K562 (cell line): Measurements from ENCODE around the gene CCDC33. TPM values are rescaled to one million over a fixed set of nuclear protein-coding genes. Genes with fewer than 3 reads are reported as not detected.

Experiments used
- ATAC-seq: fragments of 200-7000 bp; cut with Tn5 transposase; 3 replicates; pipeline ENCODE4 v1.9.1; 2020; ENCODE audit warnings: moderate library complexity
- BruUV-seq: library from RNA; stranded (reverse); fragments of 400-500 nt; replicated peaks from 2 replicates; lab custom pipeline; 2021; lab: Mats Ljungman, UMichigan
- CTCF ChIA-PET: fragments of 300-600 bp; formaldehyde crosslinking; extraction: SDS; loops from one replicate; lab custom pipeline; 2021; ENCODE audit warnings: low intra/inter-chr PET ratio; lab: Yijun Ruan, JAX
- POLR2A ChIA-PET: fragments of 300-600, 350-650 bp; sonication (Branson Sonifier 250); formaldehyde crosslinking; extraction: SDS; loops from one replicate; lab custom pipeline; 2021; ENCODE audit warnings: antibody characterized with exemption, inconsistent platforms; lab: Yijun Ruan, JAX
- DNase-seq, 4 experiments: peaks; one replicate each; pipeline versions ENCODE4 v3.0.0 to v3.0.0-alpha.2; 2011 to 2018; ENCODE audit warnings: low spot score in 3 of 4, mixed read lengths in 3 of 4; ENCODE audit errors: extremely low read depth in 1 of 4
- FAIRE-seq: peaks from 2 replicates; lab custom pipeline; 2011; peaks lifted over from hg19 to GRCh38; lab: Jason Lieb, UNC
- H2AFZ ChIP-seq: 2 replicates; pipeline ENCODE4 v1.6.0; 2011; ENCODE audit warnings: low read depth, low read length, control low read depth, inconsistent platforms
- H3K27ac ChIP-seq: fragments of 200-600 bp; 3 replicates; pipeline ENCODE4 v1.8.0; 2011; ENCODE audit warnings: low read depth, mild to moderate bottlenecking, control low read depth, inconsistent platforms, low read length, moderate library complexity, mixed read lengths; ENCODE audit errors: extremely low read depth
- H3K27me3 ChIP-seq, 2 experiments: fragments of 300-600 bp in 1 of 2; 2 replicates in 1 of 2; 3 replicates in 1 of 2; pipeline versions ENCODE4 v1.6.0 to v1.8.0; 2011; ENCODE audit warnings: inconsistent platforms in 2 of 2, low read length in 2 of 2, mild to moderate bottlenecking in 1 of 2, mixed read lengths in 1 of 2, moderate library complexity in 1 of 2; ENCODE audit not compliant: control insufficient read depth in 2 of 2, insufficient read depth in 2 of 2
- H3K36me3 ChIP-seq: fragments of 300-600 bp; 3 replicates; pipeline ENCODE4 v1.8.0; 2011; ENCODE audit warnings: mild to moderate bottlenecking, low read length, inconsistent platforms; ENCODE audit not compliant: control insufficient read depth, insufficient read depth
- H3K4me1 ChIP-seq, 2 experiments: fragments of 200-600 bp in 1 of 2; replicated peaks in 1 of 2; 2 replicates in 1 of 2; 3 replicates in 1 of 2; pipeline versions ENCODE4 v1.5.1 to v1.8.0; 2011; ENCODE audit warnings: inconsistent platforms in 2 of 2, low read length in 2 of 2, mild to moderate bottlenecking in 1 of 2, mixed read lengths in 1 of 2, moderate library complexity in 1 of 2; ENCODE audit not compliant: control insufficient read depth in 2 of 2, insufficient read depth in 2 of 2
- H3K4me2 ChIP-seq: 2 replicates; pipeline ENCODE4 v1.6.1; 2011; ENCODE audit warnings: low read length, control low read depth, inconsistent platforms, mixed read lengths; ENCODE audit not compliant: insufficient read depth
- H3K4me3 ChIP-seq: fragments of 200-600 bp; sonication (generic), shearing (Covaris generic); 2 replicates; pipeline ENCODE4 v1.5.1; 2016; ENCODE audit warnings: control low read depth, inconsistent platforms
- H3K79me2 ChIP-seq: fragments of 200-600 bp; 3 replicates; pipeline ENCODE4 v1.8.0; 2011; ENCODE audit warnings: low read length, inconsistent platforms; ENCODE audit not compliant: control insufficient read depth, insufficient read depth
- H3K9ac ChIP-seq, 2 experiments: 2 replicates each; pipeline versions ENCODE4 v1.6.0 to v1.6.1; 2011; ENCODE audit warnings: low read depth in 2 of 2, low read length in 2 of 2, control low read depth in 1 of 2, inconsistent platforms in 1 of 2, mild to moderate bottlenecking in 1 of 2, mixed read lengths in 1 of 2; ENCODE audit not compliant: insufficient read depth in 1 of 2
- H3K9me1 ChIP-seq: one replicate; pipeline ENCODE4 v1.6.0; 2011; ENCODE audit warnings: inconsistent platforms, mild to moderate bottlenecking, low read length, moderate library complexity; ENCODE audit not compliant: control insufficient read depth, insufficient read depth
- H3K9me3 ChIP-seq: replicated peaks from 2 replicates; pipeline ENCODE4 v1.5.1; 2011; ENCODE audit warnings: low read depth, low read length, inconsistent platforms; ENCODE audit not compliant: control insufficient read depth, insufficient read depth
- H4K20me1 ChIP-seq: replicated peaks from 2 replicates; pipeline ENCODE4 v1.6.1; 2011; ENCODE audit warnings: low read length, inconsistent platforms, mixed read lengths; ENCODE audit not compliant: control insufficient read depth, insufficient read depth
- KAT7 ChIP-seq: sonication (generic); formaldehyde crosslinking; IDR thresholded peaks from 2 replicates; pipeline ENCODE4 v1.8.0; 2022; ENCODE audit warnings: missing genetic modification reagents, mild to moderate bottlenecking, borderline replicate concordance
- MYBL2 ChIP-seq, 2 experiments: fragments of 450-650 bp in 1 of 2; sonication (generic) in 1 of 2; formaldehyde crosslinking in 1 of 2; IDR thresholded peaks; 2 replicates each; pipeline versions ENCODE4 v1.6.1 to v1.8.1; 2017 to 2022; ENCODE audit warnings: borderline replicate concordance in 1 of 2, inconsistent platforms in 1 of 2, low read depth in 1 of 2, mild to moderate bottlenecking in 1 of 2, missing genetic modification reagents in 1 of 2, moderate library complexity in 1 of 2
- ZBED1 ChIP-seq: IDR thresholded peaks from 2 replicates; pipeline ENCODE4 v1.6.1; 2014
- ZC3H11A ChIP-seq: IDR thresholded peaks from 2 replicates; pipeline ENCODE4 v1.6.1; 2012; ENCODE audit warnings: low read depth, low read length, improper control_type of control experiment
- ZFX ChIP-seq: sonication (generic); formaldehyde crosslinking; IDR thresholded peaks from 2 replicates; pipeline ENCODE4 v1.8.0; 2022; ENCODE audit warnings: mild to moderate bottlenecking, missing genetic modification reagents, moderate library complexity
- WGBS: fragments of 100-300 bp; shearing (Covaris generic); methylation state at CpG from one replicate; pipeline ENCODE4 v1.1.6; 2016; ENCODE audit warnings: low coverage, mixed read lengths; ENCODE audit not compliant: insufficient coverage; ENCODE audit errors: missing lambda C conversion rate; 5-methylcytosine and 5-hydroxymethylcytosine counted together
- in situ Hi-C: fragments of 300-500 bp; cut with MboI; formaldehyde crosslinking; loops from 4 replicates; pipeline ENCODE4 v1.15.0; 2018; ENCODE audit warnings: inconsistent platforms, mixed read lengths
- intact Hi-C: fragments of 100-400 bp; cut with micrococcal nuclease; formaldehyde crosslinking; loops from 2 replicates; pipeline ENCODE4 v1.14.2; 2022
- polyA plus RNA-seq, 8 experiments: library from polyadenylated mRNA; depleted of rRNA in 4 of 8; stranded (reverse) in 5 of 8; unstranded in 3 of 8; fragments of >200 nt; fragmentation: Nextera tagmentation in 2 of 8; fragmentation: Illumina TruSeq in 1 of 8; extraction: Ambion mirVana in 2 of 8; extraction: Trizol in 1 of 8; gene quantifications; 2 replicates each; pipeline versions ENCODE4 v1.2.1 to v1.2.3, GENCODE V29; 2011 to 2014; ENCODE audit warnings: inconsistent platforms in 1 of 8, missing spikeins in 1 of 8
- total RNA-seq, 7 experiments: library from RNA; depleted of rRNA in 6 of 7; stranded (reverse); fragments of >200 nt in 6 of 7; fragmentation: Illumina TruSeq in 2 of 7; extraction: Trizol in 2 of 7; gene quantifications; 2 replicates each; pipeline versions ENCODE4 v1.2.1 to v1.2.3, GENCODE V29; 2011 to 2021; ENCODE audit warnings: low replicate concordance in 1 of 7

CCDC33 gene
- total and polyA plus RNA-seq, 9 of the 15 experiments (the other 6 are each of a cell fraction or from before 2014, with no cell fraction given), result 0.08 to 1.1 (median 0.15) TPM; not detected in 4

GRCh38 chr15:74208901-74209559 is 27.1 kb upstream of the CCDC33 start:
- peaks cover 9 to 62% of the 10 kb centered on the region in 2 experiments; a peak in 4 of 5 replicates for H3K27me3 ChIP-seq
- H3K4me2 ChIP-seq, result no peak overlapping the region
- intact Hi-C loops, result no loop called here
- H3K79me2 ChIP-seq, result no peaks in the 10 kb centered on the region
- peak in 3 of 4 experiments; percentile 50 to 61 (median 54) for DNase-seq
- H2AFZ ChIP-seq, result no peak overlapping the region
- no peaks in the 10 kb centered on the region for H3K9me3 ChIP-seq
- H3K4me1 ChIP-seq, result peaks cover 3 to 11% of the 10 kb centered on the region in 2 experiments; a peak in 2 of 5 replicates
- 0 out of 2 replicates have a peak, but pooled peaks have one; percentile 33 for TF ChIP-seq KAT7 (CRISPR knock-in tag)
- no peak for TF ChIP-seq ZC3H11A
- TF ChIP-seq MYBL2 (IDR thresholded peaks at IDR 0.05; ENCODE audit: low read depth), result no peak
- no peak for TF ChIP-seq MYBL2 (CRISPR knock-in tag; IDR thresholded peaks at IDR 0.05; ENCODE audit: borderline replicate concordance)
- TF ChIP-seq ZBED1, result no peak
- peak; percentile 16 for TF ChIP-seq ZFX (CRISPR knock-in tag)
- TF ChIP-seq, all 486 proteins: peak for 2
- no peaks in the 10 kb centered on the region for H3K9me1 ChIP-seq
- no peaks in the 10 kb centered on the region for H3K36me3 ChIP-seq
- in situ Hi-C loops, result no loop called here
- 2% methylated on average over 11 of the region's 11 CpGs for WGBS
- CTCF ChIA-PET, result no interaction called here
- no peak for FAIRE-seq
- H3K4me3 ChIP-seq, result no peak overlapping the region
- no TSS peak for BruUV-seq
- no peak; the same call in 2 of the 3 replicates for ATAC-seq
- no peak overlapping the region for H3K27ac ChIP-seq
- POLR2A ChIA-PET, result interaction anchor here (0.6 kb wide), 1 partner anchor 70 kb away, joined by 3 read pairs; no protein-coding TSS in a partner anchor
- H3K9ac ChIP-seq, result peak overlapping the region in 1 of 2 experiments; percentile 48; a peak in 1 of 4 replicates
- H4K20me1 ChIP-seq, result 0 out of 2 replicates have a peak, but pooled peaks cover 10% of the 10 kb centered on the region
